Skeletal muscle satellite cell (primary cell): Measurements from ENCODE around the gene CELF3. TPM values are rescaled to one million over a fixed set of nuclear protein-coding genes. Genes with fewer than 3 reads are reported as not detected.

ENCODE experiments used
- H3K27me3 ChIP-seq: 2 replicates; pipeline ENCODE4 v1.7.0; 2013; ENCODE audit warnings: low read length; ENCODE audit not compliant: control insufficient read depth, insufficient read depth
- H3K36me3 ChIP-seq: 2 replicates; pipeline ENCODE4 v1.7.0; 2013; ENCODE audit warnings: mild to moderate bottlenecking, control low read depth, low read length; ENCODE audit not compliant: insufficient read depth
- H3K4me1 ChIP-seq: 2 replicates; pipeline ENCODE4 v1.7.0; 2013; ENCODE audit warnings: low read length; ENCODE audit not compliant: control insufficient read depth, insufficient read depth
- H3K4me2 ChIP-seq: 2 replicates; pipeline ENCODE4 v1.7.0; 2013; ENCODE audit warnings: mild to moderate bottlenecking, low read length
- H3K4me3 ChIP-seq: 2 replicates; pipeline ENCODE4 v1.7.0; 2013; ENCODE audit warnings: low read length
- H3K9ac ChIP-seq: 2 replicates; pipeline ENCODE4 v1.7.0; 2013; ENCODE audit warnings: mild to moderate bottlenecking, low read depth, low read length, moderate library complexity
- H3K9me3 ChIP-seq: replicated peaks from 2 replicates; pipeline ENCODE4 v1.7.0; 2013; ENCODE audit warnings: mild to moderate bottlenecking, control low read depth, low read length
- total RNA-seq: library from RNA; depleted of rRNA; stranded (reverse); fragments of >200 nt; gene quantifications from 2 replicates; pipeline ENCODE4 v1.2.3, GENCODE V29; 2012; rRNA removed

The CELF3 gene
- not detected in 2 replicates for total RNA-seq

DNA sequence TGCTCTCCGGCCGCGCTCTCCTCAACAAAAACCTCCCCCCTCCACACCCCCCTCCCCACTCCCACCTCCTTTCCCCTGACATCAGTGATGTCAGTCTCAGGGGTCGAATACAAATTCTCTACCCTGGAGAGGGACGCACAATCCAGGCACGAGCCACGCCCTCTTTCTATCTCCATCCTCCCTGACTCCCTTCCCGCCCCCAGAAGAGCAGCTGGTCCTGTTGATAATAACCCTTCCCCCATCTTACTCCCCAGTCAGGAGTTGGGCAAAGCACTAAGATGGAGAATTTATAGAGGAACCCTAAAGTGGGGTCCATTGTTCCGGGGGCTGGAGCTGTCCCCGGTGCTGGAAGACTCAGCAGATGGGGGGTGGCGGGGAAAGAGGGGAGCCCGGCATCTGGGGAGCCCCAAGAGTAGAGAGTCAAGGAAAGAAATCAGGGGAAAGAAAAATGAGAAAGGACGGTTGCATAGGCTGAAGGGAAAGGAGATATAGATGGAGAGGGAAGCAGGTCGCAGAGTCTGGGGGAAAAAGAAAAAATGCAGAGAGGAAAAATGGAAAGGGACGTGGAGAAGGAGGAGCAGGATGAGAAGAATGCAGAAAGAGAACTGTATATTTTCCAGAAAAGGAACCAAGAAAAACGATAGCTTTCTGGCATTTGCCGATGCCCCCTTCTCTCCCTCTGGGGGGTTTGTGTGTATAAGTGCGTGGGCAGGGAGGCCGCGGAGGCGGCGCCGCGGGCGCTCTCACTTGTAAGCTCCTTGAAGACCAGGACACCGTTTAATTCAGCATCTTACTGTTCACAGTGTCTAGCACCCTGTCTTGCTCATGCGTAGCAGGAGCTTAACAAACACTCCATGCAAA, at the start of gene CELF3:
Gene CELF3, minus strand, starts transcription at position 33 of the 861 bp plus-strand sequence. CDS start 783 bp downstream, outside the sequence.
- Histone ChIP-seq H3K4me2 (no peak within 1 kb of the TSS), H3K4me3 (no peak within 1 kb of the TSS), H3K27me3 (peaks cover 88% of the 10 kb centered on the region), H3K4me1 (peaks cover 12% of the 10 kb centered on the region), H3K36me3 (no peaks in the 10 kb centered on the region), H3K9ac (no peak within 1 kb of the TSS), H3K9me3 (no peaks in the 10 kb centered on the region)

DNA sequence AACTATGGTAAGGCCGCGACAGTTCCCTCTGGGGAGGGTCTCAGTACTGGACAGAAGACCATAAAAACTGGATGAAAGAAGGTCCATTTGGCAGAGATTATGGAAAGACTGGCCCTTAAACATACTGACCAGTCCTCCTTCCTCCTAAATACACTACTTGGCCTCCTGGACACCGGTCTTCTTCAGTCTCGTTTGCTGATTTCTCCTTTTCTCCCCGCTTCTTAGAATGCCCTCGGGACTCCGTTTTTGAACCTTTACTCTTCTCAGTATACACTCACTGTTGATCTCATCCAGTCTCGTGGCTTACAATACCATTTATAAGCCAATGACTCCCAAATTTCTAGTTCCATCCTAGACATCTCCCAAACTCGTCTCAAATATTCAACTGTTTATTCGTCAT, 47.4 kb upstream of the CELF3 start:
- peaks cover 15% of the 10 kb centered on the region for H3K4me1 ChIP-seq
- peak overlapping the region; percentile 92 for H3K4me2 ChIP-seq
- no peaks in the 10 kb centered on the region for H3K27me3 ChIP-seq
- peaks cover 25% of the 10 kb centered on the region for H3K36me3 ChIP-seq
- H3K9ac ChIP-seq = peak overlapping the region; percentile 87
- H3K4me3 ChIP-seq = peak overlapping the region; percentile 74
- no peaks in the 10 kb centered on the region for H3K9me3 ChIP-seq

DNA sequence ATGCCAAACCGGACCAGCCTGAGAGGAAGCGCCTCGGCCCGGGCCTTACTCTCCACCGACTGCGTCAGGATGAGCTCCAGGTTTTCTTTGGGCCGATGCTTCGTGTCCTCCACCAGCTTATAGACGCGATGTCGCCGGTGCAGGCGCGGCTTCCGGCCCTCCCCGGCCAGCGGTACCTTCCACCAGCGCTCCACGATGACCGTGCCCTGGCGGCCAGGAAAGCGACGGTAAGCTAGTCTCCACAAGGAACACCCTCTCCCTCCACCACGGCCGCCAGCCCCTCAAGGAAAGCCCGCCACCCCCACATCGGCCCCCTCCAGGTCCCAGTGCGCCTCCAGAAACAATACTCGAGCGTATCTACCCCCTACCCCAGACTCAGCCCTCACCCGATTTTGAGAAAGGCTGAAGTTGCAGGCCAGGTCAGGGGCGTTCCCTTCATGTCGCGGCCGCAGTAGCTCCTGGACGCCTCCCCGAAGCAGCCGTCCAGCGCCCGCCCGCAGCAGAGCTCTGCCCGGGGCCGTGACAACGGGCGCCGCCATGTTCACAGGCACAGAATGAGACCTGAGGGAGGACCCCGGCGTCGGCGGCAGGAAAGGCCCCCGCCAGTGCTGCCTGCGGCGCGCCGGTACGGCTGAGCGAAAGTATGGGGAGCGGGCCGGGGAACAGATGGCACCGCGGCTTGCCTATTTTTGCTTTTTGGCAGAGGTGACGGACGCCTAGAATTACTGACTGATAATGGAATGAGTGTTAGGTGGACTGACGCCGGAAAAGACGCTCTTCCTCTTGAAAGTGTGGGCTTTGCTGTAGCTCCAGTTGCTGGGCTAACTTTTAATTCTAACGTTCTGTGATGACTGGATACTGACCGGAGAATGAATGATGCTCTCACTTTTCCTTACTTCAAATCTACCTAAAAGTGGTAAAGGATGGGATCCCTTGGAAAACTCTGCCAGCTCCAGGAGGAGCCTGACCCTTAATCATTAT, 46.6 kb upstream of the CELF3 start, which contains the start of gene MRPL9:
Gene MRPL9, minus strand, starts transcription at position 556 of the 981 bp plus-strand sequence. Its CDS starts 17 bp downstream, at position 539.
- H3K4me1 ChIP-seq = peaks cover 15% of the 10 kb centered on the region
- no peaks in the 10 kb centered on the region for H3K9me3 ChIP-seq
- H3K36me3 ChIP-seq = peaks cover 30% of the 10 kb centered on the region
- H3K4me3 ChIP-seq = peak within 1 kb of the TSS; percentile 74
- H3K27me3 ChIP-seq = no peaks in the 10 kb centered on the region
- H3K4me2 ChIP-seq = peak within 1 kb of the TSS; percentile 92
- H3K9ac ChIP-seq = peak within 1 kb of the TSS; percentile 87

DNA sequence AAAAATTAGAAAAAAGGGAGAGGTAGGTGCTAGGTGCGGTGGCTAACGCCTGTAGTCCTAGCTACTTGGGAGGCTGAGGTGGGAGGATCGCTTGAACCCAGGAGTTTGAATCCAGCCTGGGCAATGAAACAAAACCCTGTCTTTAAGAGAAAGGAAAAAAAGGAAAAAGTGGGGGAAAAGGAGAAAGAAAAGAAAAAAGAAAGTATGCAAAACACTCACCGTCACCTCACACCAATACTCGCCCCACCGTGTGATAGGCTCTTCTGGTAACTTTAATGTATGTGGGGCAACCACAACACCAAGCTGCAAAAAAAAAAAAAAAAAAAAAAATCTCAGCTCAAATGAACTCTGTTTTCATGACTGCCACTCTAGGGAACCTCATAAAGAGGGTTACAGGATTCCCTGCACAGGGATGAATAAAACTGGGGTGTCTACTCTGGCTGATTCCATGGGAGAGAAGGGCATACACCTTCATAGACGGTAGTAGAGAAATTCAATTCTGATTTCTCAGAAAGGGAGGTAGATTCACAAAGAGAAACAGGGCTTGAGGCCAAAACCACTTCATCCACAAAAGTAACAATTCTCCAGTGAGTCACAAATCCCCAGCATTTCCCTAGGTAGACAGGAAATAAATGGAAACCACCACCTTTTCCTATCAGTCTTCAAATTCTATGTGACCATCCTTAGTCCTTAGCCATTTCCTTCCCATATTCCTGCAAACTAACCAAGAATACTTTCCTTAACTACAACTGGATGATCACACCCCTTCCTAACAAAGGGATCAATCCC, 44.2 kb upstream of the CELF3 start:
- Histone ChIP-seq H3K36me3 (peaks cover 32% of the 10 kb centered on the region), H3K27me3 (no peaks in the 10 kb centered on the region)

DNA sequence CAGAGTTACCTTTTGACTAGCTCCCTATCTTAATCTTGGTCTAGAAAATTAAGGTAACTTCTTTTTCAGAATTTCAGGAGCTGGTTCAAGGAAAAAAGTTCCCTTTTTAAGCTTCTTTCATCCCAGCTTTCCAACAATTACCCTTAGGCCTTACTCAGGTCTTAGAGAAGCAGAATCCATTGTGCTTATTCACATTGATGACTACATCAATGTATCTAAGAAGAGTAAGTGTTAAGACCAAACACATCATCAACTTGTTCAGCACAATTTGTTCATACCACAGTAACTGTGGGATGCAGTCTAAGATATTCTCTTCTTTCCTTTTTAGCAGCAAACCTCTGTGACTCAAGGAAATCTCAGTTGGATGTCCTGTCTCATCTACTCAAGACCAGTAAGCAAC, 42.6 kb upstream of the CELF3 start:
- Histone ChIP-seq H3K27me3 (no peaks in the 10 kb centered on the region), H3K4me1 (peaks cover 20% of the 10 kb centered on the region), H3K4me3 (no peak overlapping the region), H3K36me3 (peaks cover 32% of the 10 kb centered on the region), H3K9ac (no peak overlapping the region), H3K9me3 (no peaks in the 10 kb centered on the region), H3K4me2 (no peak overlapping the region)

More for the DNA sequence above, 44.2 kb upstream of the CELF3 start:
- H3K4me2 ChIP-seq = no peak overlapping the region
- peaks cover 24% of the 10 kb centered on the region for H3K4me1 ChIP-seq
- no peak overlapping the region for H3K4me3 ChIP-seq
- H3K9me3 ChIP-seq = no peaks in the 10 kb centered on the region
- H3K9ac ChIP-seq = no peak overlapping the region

DNA sequence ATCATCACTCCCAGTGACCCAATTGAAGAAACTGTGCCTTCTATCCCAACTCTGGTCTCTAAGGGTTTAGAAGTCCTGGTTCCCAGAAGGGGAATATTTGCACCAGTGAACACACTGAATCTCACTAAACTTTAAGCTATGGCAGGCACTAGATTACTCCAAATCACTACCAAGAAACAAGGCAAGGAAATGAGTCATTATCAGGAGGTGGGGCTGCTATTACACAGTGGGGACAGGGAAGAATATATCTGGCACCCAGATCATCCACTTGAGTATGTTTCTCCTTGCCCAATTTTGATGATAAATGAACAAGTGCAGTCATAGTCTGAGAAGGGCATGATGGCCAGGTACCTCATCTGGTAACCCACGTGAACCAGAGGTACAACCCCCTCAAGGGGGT, 39.7 kb upstream of the CELF3 start:
- H3K4me1 ChIP-seq = peaks cover 9% of the 10 kb centered on the region

DNA sequence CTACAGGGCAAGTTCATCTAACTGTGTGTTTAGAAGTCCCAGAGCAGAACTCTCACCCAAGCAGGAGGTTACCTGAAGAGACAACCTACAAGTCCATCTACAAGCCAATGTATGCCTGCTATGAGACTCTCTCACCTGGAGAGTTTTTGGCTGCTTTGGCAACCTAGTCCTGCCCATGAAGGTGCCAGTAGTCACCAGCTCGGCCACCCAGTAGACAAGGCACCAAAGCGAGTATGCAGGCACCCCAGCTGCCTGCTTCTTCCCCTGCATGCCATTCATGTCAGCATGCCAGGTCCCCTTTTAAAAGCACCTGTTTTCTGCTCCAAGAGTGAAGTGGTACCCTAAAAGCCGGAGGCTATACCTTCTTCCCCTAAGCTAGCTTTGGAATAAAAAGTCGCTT, 24.9 kb upstream of the CELF3 start:
- no peak overlapping the region for H3K4me2 ChIP-seq
- H3K9me3 ChIP-seq = no peaks in the 10 kb centered on the region
- peaks cover 49% of the 10 kb centered on the region for H3K27me3 ChIP-seq
- H3K4me1 ChIP-seq = no peaks in the 10 kb centered on the region
- H3K9ac ChIP-seq = no peak overlapping the region
- no peak overlapping the region for H3K4me3 ChIP-seq
- no peaks in the 10 kb centered on the region for H3K36me3 ChIP-seq

More for the DNA sequence above, 39.7 kb upstream of the CELF3 start:
- H3K4me2 ChIP-seq = no peak overlapping the region
- H3K4me3 ChIP-seq = no peak overlapping the region
- no peaks in the 10 kb centered on the region for H3K9me3 ChIP-seq
- no peaks in the 10 kb centered on the region for H3K27me3 ChIP-seq
- H3K9ac ChIP-seq = no peak overlapping the region
- H3K36me3 ChIP-seq = peaks cover 26% of the 10 kb centered on the region

DNA sequence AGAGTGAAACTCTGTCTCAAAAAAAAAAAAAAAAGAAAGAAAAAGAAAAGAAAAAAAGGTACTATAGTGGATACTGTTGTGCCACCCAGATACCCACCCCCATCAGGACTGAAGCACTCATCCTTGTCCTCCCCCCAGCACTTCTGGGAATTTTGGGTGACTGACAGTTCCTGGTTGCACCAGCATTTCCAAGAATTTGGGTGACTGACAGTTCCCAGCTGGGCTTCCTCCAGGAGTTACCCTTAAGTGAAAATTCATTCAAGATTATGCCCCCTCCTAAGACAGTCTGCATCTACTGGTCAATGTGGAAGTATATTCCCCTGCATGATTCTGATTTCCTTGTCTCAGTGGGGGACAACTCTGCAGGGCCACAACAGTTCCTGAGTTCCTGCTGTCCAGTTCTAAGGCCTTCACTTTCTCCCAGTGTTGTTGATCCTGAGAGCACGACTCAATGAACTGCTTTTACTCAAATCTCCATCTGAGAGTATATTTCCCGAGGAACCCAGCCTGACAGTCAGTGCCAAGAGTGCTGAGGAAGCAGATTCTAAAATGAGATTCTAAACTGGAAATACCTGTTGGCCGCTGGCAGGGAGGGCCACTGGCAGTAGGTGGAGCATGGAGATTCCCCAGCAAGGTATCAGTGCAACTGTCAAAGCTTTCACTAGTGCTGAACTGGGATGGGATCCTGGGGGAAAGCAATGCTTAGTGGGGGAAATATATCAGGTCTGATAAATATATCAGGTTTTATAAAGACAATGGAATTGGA, 23.2 kb upstream of the CELF3 start:
- Histone ChIP-seq H3K4me3 (no peak overlapping the region), H3K9ac (no peak overlapping the region), H3K4me1 (no peaks in the 10 kb centered on the region), H3K27me3 (peaks cover 39% of the 10 kb centered on the region), H3K36me3 (no peaks in the 10 kb centered on the region), H3K9me3 (no peaks in the 10 kb centered on the region), H3K4me2 (no peak overlapping the region)

DNA sequence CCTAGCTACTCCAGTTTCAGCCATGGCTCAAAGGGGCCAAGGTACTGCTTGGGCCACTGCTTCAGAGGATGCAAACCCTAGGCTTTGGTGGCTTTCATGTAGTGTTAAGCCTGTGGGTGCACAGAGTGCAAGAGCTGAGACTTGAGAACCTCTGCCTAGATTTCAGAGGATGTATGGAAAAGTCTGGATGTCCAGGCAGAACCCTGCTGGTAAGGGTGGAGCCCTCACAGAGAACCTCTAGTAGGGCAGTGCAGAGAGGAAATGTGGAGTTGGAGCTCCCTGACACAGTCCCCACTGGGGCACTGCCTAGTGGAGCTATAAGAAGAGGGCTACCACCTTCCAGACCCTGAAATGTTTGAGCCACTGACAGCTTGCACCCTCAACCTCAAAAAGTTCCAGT, 20.9 kb upstream of the CELF3 start:
- H3K4me3 ChIP-seq = no peak overlapping the region
- no peaks in the 10 kb centered on the region for H3K9me3 ChIP-seq
- no peaks in the 10 kb centered on the region for H3K4me1 ChIP-seq
- peaks cover 24% of the 10 kb centered on the region for H3K27me3 ChIP-seq
- H3K4me2 ChIP-seq = no peak overlapping the region
- H3K36me3 ChIP-seq = no peaks in the 10 kb centered on the region
- H3K9ac ChIP-seq = no peak overlapping the region

DNA sequence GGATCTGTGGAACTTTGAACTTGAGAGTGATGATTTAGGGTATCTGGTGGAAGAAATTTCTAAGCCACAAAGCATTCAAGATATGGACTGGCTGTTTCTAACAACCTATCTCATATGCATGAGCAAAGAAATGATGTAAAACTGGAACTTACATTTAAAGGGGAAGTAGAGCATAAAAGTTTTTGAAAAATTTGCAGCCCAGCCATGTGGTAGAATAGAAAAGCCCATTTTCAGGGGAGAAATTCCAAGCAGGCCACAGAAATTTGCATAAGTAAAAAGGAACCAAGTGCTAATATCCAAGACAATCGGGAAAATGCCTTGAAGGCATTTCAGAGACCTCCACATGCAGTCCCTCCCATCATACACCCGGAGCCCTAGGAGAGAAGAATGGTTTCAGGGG, 20.4 kb upstream of the CELF3 start:
- no peak overlapping the region for H3K4me2 ChIP-seq
- no peak overlapping the region for H3K4me3 ChIP-seq
- no peaks in the 10 kb centered on the region for H3K36me3 ChIP-seq
- no peak overlapping the region for H3K9ac ChIP-seq
- no peaks in the 10 kb centered on the region for H3K4me1 ChIP-seq
- H3K27me3 ChIP-seq = peaks cover 22% of the 10 kb centered on the region
- no peaks in the 10 kb centered on the region for H3K9me3 ChIP-seq
